MCF 10A (cell line): ENCODE data around the gene NFASC. TPM values are rescaled to one million over a fixed set of nuclear protein-coding genes. Genes with fewer than 3 reads are reported as not detected.
A peak's percentile ranks its signal among the peaks of the same experiment; 100 is the strongest.

ENCODE experiments used
- BruUV-seq: library from RNA; stranded (reverse); fragments of 400-500 nt; replicated peaks from 2 replicates; lab custom pipeline; 2021; lab: Mats Ljungman, UMichigan
- CTCF ChIA-PET: fragments of 300-600 bp; sonication (Branson Sonifier 250); formaldehyde crosslinking; extraction: SDS; loops from one replicate; lab custom pipeline; 2021; ENCODE audit warnings: antibody characterized with exemption, inconsistent platforms; lab: Yijun Ruan, JAX
- POLR2A ChIA-PET: fragments of 300-600, 350-650 bp; sonication (Branson Sonifier 250); formaldehyde crosslinking; extraction: SDS; loops from one replicate; lab custom pipeline; 2020; ENCODE audit warnings: antibody characterized with exemption, inconsistent platforms; lab: Yijun Ruan, JAX
- DNase-seq: peaks from one replicate; pipeline ENCODE4 v3.0.0-alpha.2; 2018; ENCODE audit not compliant: unreplicated experiment
- H3K27ac Mint-ChIP-seq: one replicate; pipeline ENCODE4 v1.8.0; 2022; ENCODE audit warnings: mild to moderate bottlenecking, low read depth, mixed read lengths; ENCODE audit not compliant: unreplicated experiment
- H3K27me3 Mint-ChIP-seq: one replicate; pipeline ENCODE4 v1.8.0; 2022; ENCODE audit warnings: mixed read lengths; ENCODE audit not compliant: insufficient read depth, unreplicated experiment
- H3K36me3 Mint-ChIP-seq: one replicate; pipeline ENCODE4 v1.8.0; 2022; ENCODE audit warnings: mild to moderate bottlenecking, moderate library complexity, mixed read lengths; ENCODE audit not compliant: insufficient read depth, unreplicated experiment
- H3K4me1 Mint-ChIP-seq: one replicate; pipeline ENCODE4 v1.8.0; 2022; ENCODE audit warnings: mixed read lengths; ENCODE audit not compliant: insufficient read depth, unreplicated experiment
- H3K4me3 Mint-ChIP-seq: one replicate; pipeline ENCODE4 v1.8.0; 2022; ENCODE audit warnings: mild to moderate bottlenecking, moderate library complexity, mixed read lengths; ENCODE audit not compliant: unreplicated experiment
- H3K9me3 Mint-ChIP-seq: one replicate; pipeline ENCODE4 v1.8.0; 2022; ENCODE audit warnings: mixed read lengths; ENCODE audit not compliant: unreplicated experiment
- CTCF ChIP-seq: fragments of 200-600 bp; IDR thresholded peaks from one replicate; pipeline ENCODE4 v1.8.0; 2022; ENCODE audit warnings: antibody characterized with exemption, mild to moderate bottlenecking; ENCODE audit not compliant: unreplicated experiment
- intact Hi-C: fragments of 100-400 bp; cut with micrococcal nuclease; formaldehyde crosslinking; loops from 2 replicates; pipeline ENCODE4 v1.14.1; 2022
- total RNA-seq: library from RNA; stranded (reverse); gene quantifications from 2 replicates; pipeline ENCODE4 v1.2.3, GENCODE V29; 2022

The NFASC gene
- total RNA-seq, 1 experiment from 2014 or later: 0.98 TPM

GRCh38 chr1:204986181-204986580 is 115.5 kb downstream of the NFASC start:
- intact Hi-C loops: no loop called here
- Mint-ChIP-seq H3K4me3 (no peak overlapping the region), H3K36me3 (no peaks in the 10 kb centered on the region), H3K27ac (no peak overlapping the region), H3K4me1 (no peaks in the 10 kb centered on the region), H3K9me3 (no peaks in the 10 kb centered on the region), H3K27me3 (peaks cover 95% of the 10 kb centered on the region)
- DNase-seq: no peak
- TF ChIP-seq CTCF: no peak
- BruUV-seq: no TSS peak
- ChIA-PET CTCF (interaction anchor here (0.7 to 14.2 kb wide), 8 partner anchors 10 to 242 kb away, joined by 3 to 331 read pairs (median 11); no protein-coding TSS in a partner anchor), POLR2A (no interaction called here)

GRCh38 chr1:204987689-204988088 is 117.0 kb downstream of the NFASC start:
- POLR2A ChIA-PET: interaction anchor here (1.3 to 1.8 kb wide), 2 partner anchors 74 to 242 kb away, joined by 3 to 4 read pairs; no protein-coding TSS in a partner anchor
- no peaks in the 10 kb centered on the region for H3K36me3 Mint-ChIP-seq
- intact Hi-C loops: no loop called here
- no peaks in the 10 kb centered on the region for H3K4me1 Mint-ChIP-seq
- BruUV-seq: no TSS peak
- DNase-seq: no peak
- H3K27me3 Mint-ChIP-seq: peaks cover 95% of the 10 kb centered on the region
- no peak overlapping the region for H3K27ac Mint-ChIP-seq
- H3K4me3 Mint-ChIP-seq: no peak overlapping the region
- H3K9me3 Mint-ChIP-seq: no peaks in the 10 kb centered on the region
- TF ChIP-seq CTCF: no peak
- CTCF ChIA-PET: interaction anchor here (0.9 to 14.2 kb wide), 13 partner anchors 13 to 385 kb away, joined by 3 to 331 read pairs (median 12); no protein-coding TSS in a partner anchor

GRCh38 chr1:204988196-204988595 is 117.5 kb downstream of the NFASC start:
- no peak for DNase-seq
- ChIA-PET CTCF (interaction anchor here (0.7 to 14.2 kb wide), 26 partner anchors 8 to 521 kb away, joined by 3 to 331 read pairs (median 10); no protein-coding TSS in a partner anchor), POLR2A (interaction anchor here (1.3 to 1.8 kb wide), 2 partner anchors 73 to 241 kb away, joined by 3 to 4 read pairs; no protein-coding TSS in a partner anchor)
- no peak for TF ChIP-seq CTCF
- Mint-ChIP-seq H3K27ac (no peak overlapping the region), H3K36me3 (no peaks in the 10 kb centered on the region), H3K9me3 (no peaks in the 10 kb centered on the region), H3K27me3 (peaks cover 95% of the 10 kb centered on the region), H3K4me1 (no peaks in the 10 kb centered on the region), H3K4me3 (no peak overlapping the region)
- no TSS peak for BruUV-seq
- intact Hi-C loops: no loop called here

GRCh38 chr1:204989266-204990058 is 118.8 kb downstream of the NFASC start:
- no peaks in the 10 kb centered on the region for H3K36me3 Mint-ChIP-seq
- DNase-seq: peak; percentile 91
- intact Hi-C loops: loop anchor here (1.0 kb wide), 4 partner anchors 72 to 267 kb away; no protein-coding TSS in a partner anchor
- H3K9me3 Mint-ChIP-seq: no peaks in the 10 kb centered on the region
- TF ChIP-seq CTCF: peak; percentile 100
- no peak overlapping the region for H3K4me3 Mint-ChIP-seq
- H3K4me1 Mint-ChIP-seq: no peaks in the 10 kb centered on the region
- no TSS peak for BruUV-seq
- ChIA-PET POLR2A (interaction anchor here (0.6 to 1.8 kb wide), 10 partner anchors 18 to 267 kb away, joined by 3 to 14 read pairs (median 4); partner anchors contain the start of gene RBBP5), CTCF (interaction anchor here (0.5 to 14.2 kb wide), 65 partner anchors 10 to 1556 kb away, joined by 3 to 331 read pairs (median 5); partner anchors contain the start of genes NFASC and TMEM81)
- no peak overlapping the region for H3K27ac Mint-ChIP-seq
- H3K27me3 Mint-ChIP-seq: peaks cover 99% of the 10 kb centered on the region
